ENCODE results near the gene MTRF1.

GRCh38 chr13:41259875-41260501 is 3.4 kb downstream of the MTRF1 start:
- TF ChIP-seq CTCF (IDR thresholded peaks at IDR 0.05; ENCODE audit: insufficient read depth, low read length) (no peak), REST (IDR thresholded peaks at IDR 0.05; ENCODE audit: insufficient replicate concordance, low read depth) (no peak), POLR2AphosphoS5 (IDR thresholded peaks at IDR 0.05; ENCODE audit: low read depth) (no peak), GABPA (IDR thresholded peaks at IDR 0.05; ENCODE audit: low read depth) (no peak)
